ENCODE data around the gene C1R. TPM values are rescaled to one million over a fixed set of nuclear protein-coding genes. Genes with fewer than 3 reads are reported as not detected.
"Not testable (repeated sequence)": the region's sequence is repeated elsewhere in the genome, so short reads cannot be mapped to it uniquely, and the experiment has no call there.

Gene C1R
- total RNA-seq, 1 donor from 2014 or later: 2.0 TPM

DNA sequence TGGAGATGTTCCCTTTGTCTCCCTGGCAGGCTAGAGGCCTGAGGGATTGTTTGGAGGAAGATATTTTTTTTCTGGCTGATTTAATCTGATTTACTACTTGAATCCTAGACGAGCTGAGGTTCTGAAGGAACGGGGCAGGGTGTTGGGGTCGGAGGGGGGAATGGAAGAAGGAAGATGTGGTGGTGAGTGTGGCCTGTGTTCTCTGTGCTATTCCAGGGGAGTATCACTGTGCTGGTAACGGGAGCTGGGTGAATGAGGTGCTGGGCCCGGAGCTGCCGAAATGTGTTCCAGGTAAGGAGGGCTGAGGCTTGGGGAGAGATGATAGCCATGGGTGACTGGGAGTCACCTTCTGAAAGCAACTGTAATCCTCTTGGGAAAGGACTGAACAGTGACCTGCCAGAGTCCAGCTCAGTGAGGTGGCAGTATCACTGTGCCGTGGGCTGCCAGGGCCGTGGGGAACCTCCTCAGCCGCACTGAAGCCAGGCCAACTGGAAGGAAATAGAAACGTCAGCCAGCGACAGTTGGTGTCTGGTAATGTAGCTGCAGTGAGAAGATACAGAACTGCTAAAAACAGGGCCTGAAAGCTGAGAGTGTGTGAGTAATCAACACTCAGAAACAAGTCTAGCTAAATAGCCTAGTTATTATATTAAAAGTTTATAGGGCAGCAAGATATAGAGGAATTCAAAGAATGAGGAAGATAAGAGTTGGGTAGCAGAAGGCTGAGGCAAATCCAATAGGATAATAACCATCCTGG, 23.8 kb downstream of the C1R start:
- Mint-ChIP-seq H3K36me3 (ENCODE audit: low read depth) (no peaks in the 10 kb centered on the region), H3K4me3 (no peak overlapping the region), H3K9me3 (no peaks in the 10 kb centered on the region), H3K27me3 (ENCODE audit: insufficient read depth) (peaks cover 25% of the 10 kb centered on the region), H3K27ac (no peak overlapping the region), H3K4me1 (ENCODE audit: low read depth) (no peaks in the 10 kb centered on the region)
- intact Hi-C loops (cut with micrococcal nuclease): no loop called here
- no peak for DNase-seq (ENCODE audit: low spot score)

DNA sequence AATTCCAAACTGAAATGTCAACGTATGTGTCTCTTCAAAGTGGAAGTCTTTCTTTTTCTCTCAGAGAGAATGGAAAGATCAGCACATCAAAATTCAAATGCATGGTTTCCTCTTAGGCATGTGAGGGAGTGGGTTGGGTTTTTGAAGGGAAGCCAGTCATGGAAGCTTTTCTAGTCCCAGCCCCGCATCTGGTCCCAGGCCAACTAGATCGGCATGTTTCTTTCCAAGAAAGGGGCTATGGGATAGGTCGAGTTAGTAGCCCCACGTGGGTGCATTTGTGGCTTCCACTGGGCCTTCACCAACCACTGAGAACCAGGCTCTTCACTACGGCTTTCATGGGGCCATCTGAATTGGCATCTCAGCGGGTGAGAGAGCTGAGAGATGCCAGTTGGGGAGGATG, 25.1 kb downstream of the C1R start:
- Mint-ChIP-seq H3K36me3 (ENCODE audit: low read depth) (no peaks in the 10 kb centered on the region), H3K27me3 (ENCODE audit: insufficient read depth) (peaks cover 19% of the 10 kb centered on the region), H3K4me3 (no peak overlapping the region), H3K27ac (no peak overlapping the region), H3K9me3 (no peaks in the 10 kb centered on the region), H3K4me1 (ENCODE audit: low read depth) (no peaks in the 10 kb centered on the region)
- intact Hi-C loops (cut with micrococcal nuclease): no loop called here
- no peak for DNase-seq (ENCODE audit: low spot score)

DNA sequence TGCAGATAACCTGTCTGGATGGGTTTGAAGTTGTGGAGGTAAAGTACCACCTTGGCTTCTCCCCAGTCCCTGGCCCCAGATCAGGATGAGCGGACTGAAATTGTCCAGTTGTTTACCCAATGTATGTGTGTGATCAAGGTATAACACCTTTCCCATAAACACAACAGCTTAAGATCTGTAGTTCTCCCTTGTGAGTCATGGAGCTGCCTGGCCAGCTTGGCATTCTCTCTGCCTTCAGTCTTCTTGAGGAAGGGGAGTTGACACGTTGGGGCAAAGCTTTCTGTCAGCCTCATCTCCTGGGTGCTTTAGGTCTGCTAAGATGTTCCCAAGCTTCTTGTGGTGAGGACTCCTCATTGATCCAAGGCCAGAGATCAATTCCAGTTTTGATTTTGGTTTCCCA, 25.6 kb downstream of the C1R start:
- intact Hi-C loops (cut with micrococcal nuclease): no loop called here
- Mint-ChIP-seq H3K36me3 (ENCODE audit: low read depth) (no peaks in the 10 kb centered on the region), H3K27ac (no peak overlapping the region), H3K9me3 (no peaks in the 10 kb centered on the region), H3K4me3 (no peak overlapping the region), H3K4me1 (ENCODE audit: low read depth) (no peaks in the 10 kb centered on the region), H3K27me3 (ENCODE audit: insufficient read depth) (peaks cover 15% of the 10 kb centered on the region)
- DNase-seq (ENCODE audit: low spot score): no peak

DNA sequence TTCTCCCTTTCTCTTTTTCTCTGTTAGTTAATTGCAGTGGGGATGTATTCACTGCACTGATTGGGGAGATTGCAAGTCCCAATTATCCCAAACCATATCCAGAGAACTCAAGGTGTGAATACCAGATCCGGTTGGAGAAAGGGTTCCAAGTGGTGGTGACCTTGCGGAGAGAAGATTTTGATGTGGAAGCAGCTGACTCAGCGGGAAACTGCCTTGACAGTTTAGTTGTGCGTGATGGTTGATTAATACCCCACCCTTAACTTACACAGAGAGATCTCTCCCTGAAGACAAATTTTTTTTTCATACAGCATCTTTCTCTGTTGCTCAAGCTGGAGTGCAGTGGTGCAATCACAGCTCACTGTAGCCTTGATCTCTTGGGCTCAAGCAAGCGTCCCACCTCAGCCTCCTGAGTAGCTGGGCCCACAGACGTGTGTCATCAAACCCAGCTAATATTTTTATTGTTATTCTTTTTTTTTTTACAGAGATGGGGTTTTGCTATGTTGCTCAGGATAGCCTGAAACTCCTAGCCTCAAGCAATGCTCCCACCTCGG, 27.1 kb downstream of the C1R start:
- no peak for DNase-seq (ENCODE audit: low spot score)
- Mint-ChIP-seq H3K36me3 (ENCODE audit: low read depth) (no peaks in the 10 kb centered on the region), H3K4me3 (no peak overlapping the region), H3K9me3 (no peaks in the 10 kb centered on the region), H3K4me1 (ENCODE audit: low read depth) (no peaks in the 10 kb centered on the region), H3K27me3 (ENCODE audit: insufficient read depth) (peaks cover 21% of the 10 kb centered on the region), H3K27ac (no peak overlapping the region)
- intact Hi-C loops (cut with micrococcal nuclease): no loop called here

DNA sequence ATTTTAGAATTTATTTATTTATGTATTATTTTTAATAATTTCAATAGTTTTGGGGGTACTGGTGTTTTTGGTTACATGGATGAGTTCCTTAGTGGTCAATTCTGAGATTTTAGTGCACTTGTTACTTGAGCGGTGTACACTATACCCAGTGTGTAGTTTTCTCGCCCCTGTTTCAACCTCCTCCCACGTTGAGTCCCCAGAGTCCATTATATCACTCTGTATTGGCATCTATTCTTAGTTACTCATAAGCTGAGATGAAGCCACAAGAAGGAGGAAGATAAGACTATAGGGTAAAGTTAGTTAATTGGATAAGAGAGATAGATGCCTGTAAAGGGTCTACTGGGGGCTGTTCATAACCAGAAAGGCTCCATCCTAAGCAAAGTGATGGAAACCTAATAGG, 27.7 kb downstream of the C1R start:
- Mint-ChIP-seq H3K9me3 (no peaks in the 10 kb centered on the region), H3K4me1 (ENCODE audit: low read depth) (no peaks in the 10 kb centered on the region), H3K27ac (no peak overlapping the region), H3K36me3 (ENCODE audit: low read depth) (no peaks in the 10 kb centered on the region), H3K27me3 (ENCODE audit: insufficient read depth) (peaks cover 23% of the 10 kb centered on the region), H3K4me3 (no peak overlapping the region)
- DNase-seq (ENCODE audit: low spot score): no peak
- intact Hi-C loops (cut with micrococcal nuclease): no loop called here

DNA sequence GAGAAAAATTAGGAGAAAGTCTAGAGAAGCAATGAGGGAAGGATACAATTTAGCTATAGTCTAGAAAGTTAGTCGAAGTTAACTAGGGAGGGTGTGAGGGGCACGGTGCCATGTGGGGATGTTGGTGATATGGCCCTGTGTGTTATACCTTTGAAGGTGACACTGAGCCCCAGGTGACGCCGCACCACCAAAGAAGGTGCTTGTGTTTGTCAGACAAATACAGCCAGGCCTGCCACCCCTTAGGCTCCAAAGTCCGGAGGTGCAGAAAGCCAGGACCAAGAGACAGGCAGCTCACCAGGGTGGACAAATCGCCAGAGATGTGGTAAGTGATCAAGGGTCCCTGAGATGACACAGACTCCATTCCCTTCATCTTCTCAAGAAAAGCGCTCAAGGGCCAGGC, 30.6 kb downstream of the C1R start:
- Mint-ChIP-seq H3K4me3 (no peak overlapping the region), H3K9me3 (no peaks in the 10 kb centered on the region), H3K36me3 (ENCODE audit: low read depth) (no peaks in the 10 kb centered on the region), H3K27ac (no peak overlapping the region), H3K4me1 (ENCODE audit: low read depth) (no peaks in the 10 kb centered on the region), H3K27me3 (ENCODE audit: insufficient read depth) (peaks cover 23% of the 10 kb centered on the region)
- DNase-seq (ENCODE audit: low spot score): no peak
- intact Hi-C loops (cut with micrococcal nuclease): loop anchor here (1.0 kb wide), 1 partner anchor 31 kb away; the partner anchor contains the start of gene C1R

DNA sequence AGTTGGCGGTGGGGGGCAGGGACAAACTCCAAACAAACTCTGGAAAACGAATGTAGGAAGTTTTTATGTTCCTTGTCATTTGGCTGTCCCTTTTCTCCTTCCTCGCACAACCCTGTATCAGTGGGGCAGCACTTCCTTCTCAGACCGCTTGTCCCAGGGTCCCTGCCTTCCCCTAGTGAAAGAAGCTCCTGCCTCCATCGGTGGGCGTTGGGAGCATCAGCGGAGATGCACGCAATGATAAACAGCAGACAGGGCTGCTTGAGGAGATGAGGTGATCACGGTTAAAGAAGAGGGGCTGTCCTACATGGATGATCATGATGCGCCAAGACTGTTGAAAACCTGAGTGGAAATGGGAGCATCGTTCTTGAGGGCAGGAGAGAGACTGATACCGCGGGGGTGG, 31.1 kb downstream of the C1R start:
- DNase-seq (ENCODE audit: low spot score): no peak
- intact Hi-C loops (cut with micrococcal nuclease): loop anchor here (1.0 kb wide), 1 partner anchor 31 kb away; the partner anchor contains the start of gene C1R

DNA sequence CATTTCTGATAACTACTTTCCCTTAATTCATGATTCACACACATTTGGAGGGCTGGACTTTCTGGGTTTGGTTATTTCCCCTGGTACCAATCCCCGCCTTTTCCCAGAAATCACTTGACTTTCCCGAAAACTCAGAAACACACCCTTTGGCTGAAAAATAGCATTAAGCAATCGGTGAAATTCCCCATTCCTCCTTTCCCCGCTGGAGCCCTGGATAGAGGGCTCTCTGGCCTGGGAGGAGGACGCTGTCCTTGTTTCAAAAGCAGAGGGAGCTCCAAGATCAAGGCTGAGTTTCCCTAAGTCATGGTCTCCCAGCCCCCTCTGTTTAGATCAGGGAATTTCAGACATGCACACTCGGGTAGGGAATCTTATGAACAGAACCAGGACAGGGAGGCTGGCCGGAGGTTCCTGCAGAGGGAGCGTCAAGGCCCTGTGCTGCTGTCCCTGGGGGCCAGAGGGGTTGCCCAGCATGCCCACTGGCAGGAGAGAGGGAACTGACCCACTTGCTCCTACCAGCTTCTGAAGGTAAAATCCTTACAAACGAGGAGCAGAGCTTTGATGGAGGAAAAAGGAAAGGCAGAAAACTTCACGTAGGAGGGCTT, 31.8 kb downstream of the C1R start, which contains the start of gene C1S:
Gene C1S, plus strand, starts transcription at position 366 of the 602 bp plus-strand sequence. CDS start 1,195 bp downstream, outside the sequence.
- H3K36me3 Mint-ChIP-seq (ENCODE audit: low read depth): no peaks in the 10 kb centered on the region
- DNase-seq (ENCODE audit: low spot score): no peak
- H3K27me3 Mint-ChIP-seq (ENCODE audit: insufficient read depth): peaks cover 24% of the 10 kb centered on the region
- no peak within 1 kb of the TSS for H3K27ac Mint-ChIP-seq
- H3K4me3 Mint-ChIP-seq: no peak within 1 kb of the TSS
- intact Hi-C loops (cut with micrococcal nuclease): no loop called here
- H3K4me1 Mint-ChIP-seq (ENCODE audit: low read depth): no peaks in the 10 kb centered on the region
- no peaks in the 10 kb centered on the region for H3K9me3 Mint-ChIP-seq

More for the DNA sequence above, 31.1 kb downstream of the C1R start:
- Mint-ChIP-seq H3K9me3 (no peaks in the 10 kb centered on the region), H3K4me3 (no peak overlapping the region), H3K4me1 (ENCODE audit: low read depth) (no peaks in the 10 kb centered on the region), H3K27me3 (ENCODE audit: insufficient read depth) (peaks cover 23% of the 10 kb centered on the region), H3K36me3 (ENCODE audit: low read depth) (no peaks in the 10 kb centered on the region), H3K27ac (no peak overlapping the region)

DNA sequence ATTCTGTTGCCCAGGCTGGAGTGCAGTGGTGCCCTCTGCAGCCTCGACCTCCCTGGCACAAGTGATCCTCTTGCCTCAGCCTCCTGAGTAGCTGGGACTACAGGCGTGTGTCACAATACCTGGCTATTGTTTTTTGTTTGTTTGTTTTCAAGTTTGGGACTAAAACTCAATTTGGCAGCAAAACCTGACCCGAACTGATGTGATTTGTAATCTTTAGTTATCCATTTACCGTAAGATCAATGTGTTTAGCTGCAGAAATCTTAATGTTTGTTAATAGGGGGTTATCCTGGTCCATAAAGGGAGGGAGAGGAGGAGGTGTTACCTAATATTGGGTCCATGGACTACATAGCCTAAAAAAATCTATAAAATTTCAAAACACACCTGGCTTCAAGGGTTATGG, 32.5 kb downstream of the C1R start:
- Mint-ChIP-seq H3K4me1 (ENCODE audit: low read depth) (no peaks in the 10 kb centered on the region), H3K27ac (no peak overlapping the region), H3K4me3 (no peak overlapping the region), H3K9me3 (no peaks in the 10 kb centered on the region), H3K36me3 (ENCODE audit: low read depth) (no peaks in the 10 kb centered on the region), H3K27me3 (ENCODE audit: insufficient read depth) (peaks cover 24% of the 10 kb centered on the region)
- intact Hi-C loops (cut with micrococcal nuclease): no loop called here
- DNase-seq (ENCODE audit: low spot score): no peak

DNA sequence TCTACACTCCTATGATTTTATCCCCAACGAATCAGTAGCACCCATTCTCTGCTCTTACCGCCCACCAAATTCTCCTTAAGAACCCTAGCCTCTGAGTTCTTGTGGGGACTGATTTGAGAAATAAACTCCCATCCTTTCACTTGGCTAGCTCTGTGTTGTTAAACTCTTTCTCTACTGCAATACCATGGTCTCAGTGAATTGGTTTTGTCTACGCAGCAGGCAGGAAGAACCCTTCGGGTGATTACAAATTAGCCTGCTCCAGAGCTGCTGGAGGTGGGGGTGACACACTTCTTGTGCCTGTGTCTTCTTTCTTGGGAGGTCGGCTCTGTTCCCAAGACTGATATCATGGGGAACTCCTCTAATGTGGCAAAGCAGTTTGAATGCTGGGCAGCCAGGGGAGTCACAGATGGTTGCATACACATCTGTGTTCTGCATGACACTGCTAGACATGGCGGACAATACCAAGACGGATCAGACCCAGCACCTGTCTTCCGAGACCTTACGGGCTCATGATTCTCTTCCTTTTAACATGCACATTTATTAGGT, 33.3 kb downstream of the C1R start:
- no peaks in the 10 kb centered on the region for H3K36me3 Mint-ChIP-seq (ENCODE audit: low read depth)
- no peak overlapping the region for H3K4me3 Mint-ChIP-seq
- no peaks in the 10 kb centered on the region for H3K4me1 Mint-ChIP-seq (ENCODE audit: low read depth)
- DNase-seq (ENCODE audit: low spot score): no peak
- H3K27me3 Mint-ChIP-seq (ENCODE audit: insufficient read depth): peaks cover 28% of the 10 kb centered on the region
- intact Hi-C loops (cut with micrococcal nuclease): no loop called here
- H3K27ac Mint-ChIP-seq: no peak overlapping the region
- no peaks in the 10 kb centered on the region for H3K9me3 Mint-ChIP-seq

DNA sequence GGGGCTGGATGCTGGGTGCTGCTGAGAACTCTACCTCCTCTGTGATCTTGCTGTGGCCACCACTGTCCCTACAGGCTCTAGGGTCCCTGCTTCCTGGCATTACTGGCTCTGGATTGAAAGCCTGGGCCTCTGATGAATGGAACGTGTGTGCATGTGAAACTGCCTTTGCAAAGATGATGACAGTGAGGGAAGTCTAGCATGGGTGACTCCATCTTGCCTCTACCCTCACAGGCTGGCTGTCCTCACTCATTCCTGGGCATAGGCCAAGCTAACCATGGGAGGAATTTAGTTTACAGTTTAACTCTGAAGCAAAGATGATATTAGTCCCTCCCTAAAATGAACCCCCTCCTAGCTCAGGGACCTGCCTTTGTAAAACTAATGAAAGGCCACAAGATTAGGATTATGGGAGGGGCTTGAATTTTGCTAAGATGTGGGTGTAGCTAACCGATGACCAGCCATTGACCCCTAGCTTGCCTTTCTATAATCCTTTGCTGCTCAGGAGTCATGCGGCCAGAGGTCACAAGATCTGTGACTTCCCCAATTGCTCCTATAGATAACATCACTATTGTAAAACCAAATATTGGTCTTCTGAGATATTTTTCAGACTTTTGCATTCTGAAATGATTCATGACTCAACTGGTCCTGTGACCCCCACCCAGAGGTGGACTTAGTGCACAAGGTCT, 33.9 kb downstream of the C1R start:
- H3K4me1 Mint-ChIP-seq (ENCODE audit: low read depth): no peaks in the 10 kb centered on the region
- no peak for DNase-seq (ENCODE audit: low spot score)
- H3K36me3 Mint-ChIP-seq (ENCODE audit: low read depth): no peaks in the 10 kb centered on the region
- H3K9me3 Mint-ChIP-seq: no peaks in the 10 kb centered on the region
- no peak overlapping the region for H3K27ac Mint-ChIP-seq
- no peak overlapping the region for H3K4me3 Mint-ChIP-seq
- H3K27me3 Mint-ChIP-seq (ENCODE audit: insufficient read depth): peaks cover 28% of the 10 kb centered on the region
- intact Hi-C loops (cut with micrococcal nuclease): no loop called here

DNA sequence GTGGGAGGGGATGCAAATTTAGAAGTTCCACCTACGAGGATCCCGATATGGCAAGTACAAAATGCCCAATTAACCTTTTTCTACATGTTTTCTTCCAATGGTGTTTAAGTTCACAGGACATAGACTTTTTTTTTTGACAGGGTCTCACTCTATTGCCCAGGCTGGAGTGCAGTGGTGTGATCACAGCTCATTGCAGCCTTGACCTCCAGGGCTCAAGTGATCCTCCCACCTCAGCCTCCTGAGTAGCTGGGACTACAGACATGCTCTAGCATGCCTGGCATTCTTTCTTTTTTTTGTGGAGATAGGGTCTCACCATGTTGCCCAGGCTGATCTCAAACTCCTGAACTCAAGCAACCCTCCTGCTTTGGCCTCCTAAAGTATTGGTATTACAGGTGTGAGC, 36.5 kb downstream of the C1R start:
- H3K27ac Mint-ChIP-seq; DNase-seq (ENCODE audit: low spot score); H3K9me3 Mint-ChIP-seq; H3K36me3 Mint-ChIP-seq (ENCODE audit: low read depth); H3K4me1 Mint-ChIP-seq (ENCODE audit: low read depth); intact Hi-C loops (cut with micrococcal nuclease); H3K4me3 Mint-ChIP-seq: not testable (repeated sequence)
- peaks cover 29% of the 10 kb centered on the region for H3K27me3 Mint-ChIP-seq (ENCODE audit: insufficient read depth)

DNA sequence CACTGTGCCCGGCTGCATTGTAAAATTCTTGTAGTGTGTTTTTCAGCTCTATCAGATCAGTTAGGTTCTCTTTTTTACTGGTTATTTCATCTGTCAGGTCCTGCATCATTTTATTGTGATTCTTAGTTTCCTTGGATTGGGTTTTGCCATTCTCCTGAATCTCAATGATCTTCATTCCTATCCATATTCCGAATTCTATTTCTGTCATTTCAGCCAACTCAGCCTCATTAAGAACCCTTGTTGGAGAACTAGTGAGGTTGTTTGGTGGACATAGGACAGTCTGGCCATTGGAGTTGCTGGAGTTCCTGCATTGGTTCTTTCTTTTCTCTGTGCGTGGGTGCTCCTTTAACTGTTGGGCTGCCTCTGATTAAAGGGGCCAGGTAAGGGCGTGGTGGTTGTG, 37.3 kb downstream of the C1R start:
- intact Hi-C loops (cut with micrococcal nuclease): no loop called here
- Mint-ChIP-seq H3K36me3 (ENCODE audit: low read depth) (no peaks in the 10 kb centered on the region), H3K4me1 (ENCODE audit: low read depth) (no peaks in the 10 kb centered on the region), H3K27ac (no peak overlapping the region), H3K9me3 (no peaks in the 10 kb centered on the region), H3K4me3 (no peak overlapping the region), H3K27me3 (ENCODE audit: insufficient read depth) (peaks cover 26% of the 10 kb centered on the region)
- no peak for DNase-seq (ENCODE audit: low spot score)

Measured in activated T-helper 1 cell treated with anti-CD3 and anti-CD28 coated beads, Interleukin-12 subunit alpha, Interleukin-12 subunit beta, Interleukin-2, Interleukin-4 antibody, amounts not matched to agents 30 ng/mL and 10 ng/mL and 1 ng/mL, durations not matched to agents 14 hours and 24 hours and 36 hours (primary cell).